ENCODE results near the gene HDAC2.

DNA sequence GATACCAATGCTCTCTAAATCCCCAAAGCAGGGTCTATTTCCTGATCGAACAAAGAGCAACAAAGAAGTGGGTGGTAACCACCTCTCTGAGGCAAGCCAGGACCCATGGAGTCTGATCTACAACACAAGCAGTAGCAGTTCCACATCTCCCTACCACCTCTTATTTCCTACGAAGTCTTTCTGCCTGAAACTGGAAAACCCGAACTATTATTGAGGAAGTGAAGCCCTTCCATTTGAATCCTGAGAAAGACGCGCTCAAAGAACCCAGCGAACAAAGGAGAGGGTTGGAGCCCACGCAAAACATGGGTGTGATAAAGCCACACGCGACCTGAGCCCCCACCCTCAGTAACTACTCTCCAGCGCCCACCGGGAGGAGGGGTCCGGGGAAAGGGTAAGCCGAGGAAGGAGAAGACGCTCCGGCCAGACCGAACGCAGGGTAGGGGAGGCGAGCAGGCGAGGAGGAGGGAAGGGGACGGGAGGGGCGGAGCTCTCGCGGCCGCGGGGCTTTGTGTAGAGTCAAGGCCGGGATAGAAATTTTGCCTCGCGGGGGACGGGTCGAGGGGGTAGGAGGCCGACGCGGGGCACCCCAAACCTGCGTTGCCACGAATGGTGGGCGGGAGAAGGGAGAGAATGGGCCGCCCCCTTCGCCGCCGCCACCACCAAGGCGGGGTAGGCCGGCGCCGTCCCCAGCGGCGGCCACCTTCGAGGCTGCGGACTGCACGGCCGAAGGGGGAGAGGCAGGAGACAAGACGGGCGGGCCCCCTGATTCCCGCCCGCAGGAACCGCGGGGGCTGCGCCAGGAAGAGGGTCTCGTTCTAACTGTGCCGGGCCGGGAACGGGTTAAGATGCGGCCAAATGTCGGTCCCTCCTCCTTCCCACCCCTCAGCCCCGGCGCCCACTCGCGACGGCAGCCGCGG, 802 bp downstream of the HDAC2 start:
- TF ChIP-seq, protein P1, sequence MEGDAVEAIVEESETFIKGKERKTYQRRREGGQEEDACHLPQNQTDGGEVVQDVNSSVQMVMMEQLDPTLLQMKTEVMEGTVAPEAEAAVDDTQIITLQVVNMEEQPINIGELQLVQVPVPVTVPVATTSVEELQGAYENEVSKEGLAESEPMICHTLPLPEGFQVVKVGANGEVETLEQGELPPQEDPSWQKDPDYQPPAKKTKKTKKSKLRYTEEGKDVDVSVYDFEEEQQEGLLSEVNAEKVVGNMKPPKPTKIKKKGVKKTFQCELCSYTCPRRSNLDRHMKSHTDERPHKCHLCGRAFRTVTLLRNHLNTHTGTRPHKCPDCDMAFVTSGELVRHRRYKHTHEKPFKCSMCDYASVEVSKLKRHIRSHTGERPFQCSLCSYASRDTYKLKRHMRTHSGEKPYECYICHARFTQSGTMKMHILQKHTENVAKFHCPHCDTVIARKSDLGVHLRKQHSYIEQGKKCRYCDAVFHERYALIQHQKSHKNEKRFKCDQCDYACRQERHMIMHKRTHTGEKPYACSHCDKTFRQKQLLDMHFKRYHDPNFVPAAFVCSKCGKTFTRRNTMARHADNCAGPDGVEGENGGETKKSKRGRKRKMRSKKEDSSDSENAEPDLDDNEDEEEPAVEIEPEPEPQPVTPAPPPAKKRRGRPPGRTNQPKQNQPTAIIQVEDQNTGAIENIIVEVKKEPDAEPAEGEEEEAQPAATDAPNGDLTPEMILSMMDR (conservative IDR thresholded peaks at IDR 0.05; ENCODE audit: low read length): no peak
- TF ChIP-seq EZH2phosphoT487 (IDR thresholded peaks at IDR 0.05; ENCODE audit: borderline replicate concordance, low read depth, low read length): no peak

All from OCI-LY7 (cell line).